GM19467 (cell line): Measurements from ENCODE around the gene MXRA7.

Experiments
- ATAC-seq: cut with Tn5 transposase; IDR thresholded peaks from one replicate; pipeline ENCODE4 v1.9.1; 2021; ENCODE audit warnings: mild to moderate bottlenecking, moderate library complexity; ENCODE audit not compliant: unreplicated experiment

The MXRA7 gene

GRCh38 chr17:76679239-76679638 lies 31.5 kb downstream of the MXRA7 start:
- no peak for ATAC-seq

DNA sequence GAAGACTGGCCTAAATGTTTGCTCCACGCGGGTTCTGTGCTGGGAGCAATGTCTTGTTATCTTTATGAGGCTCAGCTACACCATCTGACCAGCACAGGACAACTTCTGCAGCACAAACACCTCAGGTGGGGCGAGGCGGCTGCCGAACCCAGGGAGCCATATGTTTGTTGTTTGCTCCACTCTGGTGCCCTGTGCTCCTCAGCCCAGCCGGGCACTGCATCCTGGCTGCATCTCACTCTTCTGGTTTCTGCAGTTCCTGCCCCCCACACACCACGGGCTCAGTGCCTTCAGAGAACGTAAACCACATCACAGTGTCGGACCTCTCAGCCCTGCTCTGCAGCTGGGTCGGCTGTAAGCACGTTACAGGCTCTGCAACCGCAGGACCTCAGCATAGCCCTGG lies 32.4 kb downstream of the MXRA7 start:
- no peak for ATAC-seq

DNA sequence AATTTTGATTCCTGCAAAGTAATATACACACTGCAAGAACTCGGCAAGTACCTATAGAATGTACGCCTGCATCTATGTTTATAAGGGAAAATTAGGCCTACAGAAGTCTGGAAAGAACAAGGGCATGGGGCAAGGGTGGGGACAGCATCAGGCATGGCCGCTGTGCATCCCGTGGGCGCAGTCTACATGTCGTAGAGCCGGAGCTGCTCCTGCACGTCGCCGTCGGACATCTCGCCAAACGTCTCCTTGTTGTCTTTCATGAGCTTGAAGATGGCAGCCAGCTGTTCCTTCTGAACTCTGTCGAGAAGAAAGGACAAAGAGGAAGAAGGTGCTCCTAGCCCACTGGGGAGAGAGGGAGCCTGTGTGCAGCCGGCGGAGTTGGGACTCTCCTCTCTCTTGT lies 33.4 kb downstream of the MXRA7 start:
- ATAC-seq: no peak

DNA sequence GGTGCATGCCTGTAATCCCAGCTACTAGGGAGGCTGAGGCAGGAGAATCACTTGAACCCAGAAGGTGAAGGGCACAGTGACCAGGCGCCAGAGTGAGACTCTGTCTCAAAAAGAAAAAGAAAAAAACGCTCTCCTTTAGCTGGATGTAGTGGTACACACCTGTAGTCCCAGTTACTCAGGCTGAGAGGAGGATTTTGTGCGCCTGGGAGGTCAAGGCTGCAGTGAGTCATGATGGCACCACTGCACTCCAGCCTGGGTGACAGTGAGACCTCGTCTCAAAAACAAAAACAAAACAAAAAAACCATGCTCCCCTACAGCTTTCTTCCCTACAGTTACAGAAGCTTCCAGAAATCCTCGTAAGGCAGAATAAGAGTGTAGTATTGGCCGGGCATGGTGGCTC lies 34.1 kb downstream of the MXRA7 start:
- no peak for ATAC-seq

- ATAC-seq: no peak
Observed at GRCh38 chr17:76675648-76676047, 35.1 kb downstream of the MXRA7 start.

DNA sequence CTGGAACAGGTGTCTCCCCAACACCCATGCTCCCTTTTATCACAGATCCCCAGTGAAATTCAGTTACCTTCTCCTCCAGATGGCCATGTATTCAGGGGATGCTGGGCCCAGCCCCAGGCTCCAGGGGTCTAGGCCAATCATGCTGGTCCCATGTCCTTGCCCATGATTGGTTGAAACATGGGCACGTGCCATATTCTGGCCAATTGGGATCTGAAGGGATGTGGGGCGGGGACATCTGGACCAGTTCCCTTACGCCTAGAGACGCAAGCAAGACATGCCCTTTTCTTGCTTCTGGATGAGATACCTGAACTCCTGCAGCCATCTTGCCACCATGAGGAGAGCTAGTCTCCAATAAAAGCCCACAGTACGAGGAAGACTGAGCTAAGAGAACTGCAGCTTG lies 36.2 kb downstream of the MXRA7 start:
- ATAC-seq: no peak

DNA sequence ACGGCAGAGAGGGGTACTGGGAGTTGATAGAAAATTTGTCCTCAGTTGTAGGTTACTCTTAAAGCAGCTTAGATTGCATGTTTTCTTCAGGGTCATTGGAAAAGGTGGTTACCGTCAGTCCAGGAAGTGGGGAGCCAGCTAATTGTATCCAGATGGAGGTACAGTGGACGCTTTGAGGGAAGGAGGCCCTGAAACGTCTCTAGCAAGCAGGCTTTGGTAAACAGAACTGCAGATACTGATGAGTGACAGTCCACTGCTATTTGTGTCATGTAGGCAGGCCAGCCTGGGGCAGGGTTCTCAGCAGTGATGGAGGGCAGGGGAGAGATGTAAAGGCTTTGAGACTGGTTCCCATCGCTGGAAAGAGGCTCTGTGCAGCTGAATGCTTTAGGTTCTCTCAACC lies 37.0 kb downstream of the MXRA7 start:
- no peak for ATAC-seq

- ATAC-seq: no peak
Observed at GRCh38 chr17:76672892-76673291, 37.9 kb downstream of the MXRA7 start.

DNA sequence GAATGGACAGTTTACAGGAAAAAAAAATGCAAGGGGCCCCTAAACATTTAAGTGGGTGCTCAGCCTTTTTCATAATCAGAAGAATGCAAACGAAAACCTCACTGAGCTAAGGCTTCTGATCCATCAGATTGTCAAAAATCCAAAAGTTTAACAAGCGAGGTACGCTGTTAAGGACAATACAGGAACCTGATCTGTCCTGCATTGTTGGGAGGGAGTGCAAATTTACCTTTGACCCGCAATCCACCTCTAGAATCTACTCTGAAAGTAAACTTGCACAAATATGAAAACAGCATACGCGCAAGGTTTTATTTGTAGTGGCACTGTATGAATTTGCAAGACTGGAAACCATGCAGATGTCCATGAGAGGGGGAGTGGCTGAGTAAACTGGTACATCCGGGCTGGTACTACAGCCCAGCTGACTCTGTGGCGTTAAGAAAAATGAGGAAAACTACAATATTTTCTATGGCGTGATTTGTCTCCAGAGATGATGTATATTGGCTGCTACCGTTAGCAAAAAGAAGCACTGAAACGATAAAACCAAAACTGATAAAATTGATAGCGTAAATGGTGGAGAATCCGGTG lies 38.4 kb downstream of the MXRA7 start:
- no peak for ATAC-seq

GRCh38 chr17:76671912-76672262 lies 38.9 kb downstream of the MXRA7 start:
- no peak for ATAC-seq

DNA sequence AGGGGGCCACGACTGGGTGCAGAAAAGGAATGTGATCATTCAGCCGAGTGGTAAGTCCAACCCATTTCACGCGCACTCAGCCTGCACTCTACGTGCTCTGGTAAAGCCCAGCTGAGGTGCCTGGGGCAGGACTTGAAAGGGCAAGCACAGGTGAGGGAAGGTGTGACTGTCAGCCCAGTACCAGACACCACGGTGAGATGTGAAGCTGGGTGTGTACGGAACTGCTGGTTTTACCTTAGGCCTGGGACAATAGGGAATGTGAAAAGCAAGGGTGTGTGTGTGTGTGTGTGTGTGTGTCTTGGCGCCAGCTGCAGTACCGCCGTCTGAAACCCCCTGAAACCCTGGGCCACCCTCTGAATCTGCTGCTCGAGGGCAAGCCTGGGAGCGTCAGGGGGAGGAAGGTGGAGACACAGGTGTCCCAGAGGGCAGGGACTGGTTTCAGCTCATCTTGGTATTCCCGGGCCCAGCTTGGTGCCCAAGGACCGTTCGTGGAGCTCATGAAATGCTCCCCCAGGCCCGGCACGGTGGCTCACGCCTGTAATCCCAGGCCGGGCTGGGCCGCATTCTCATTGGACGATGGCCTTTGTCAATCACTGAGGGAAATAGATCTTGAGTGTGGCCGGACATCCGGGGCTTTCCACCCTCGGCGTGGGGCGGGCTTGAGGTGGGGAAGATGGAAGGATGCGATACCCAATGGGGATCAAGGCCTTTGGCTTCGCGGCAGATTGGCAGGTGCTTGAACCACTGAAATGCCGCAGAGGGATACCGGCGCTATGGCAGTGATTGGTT lies 39.4 kb downstream of the MXRA7 start:
- peak; percentile 98 for ATAC-seq

- ATAC-seq: no peak
Observed at GRCh38 chr17:76670718-76671122, 40.0 kb downstream of the MXRA7 start.

DNA sequence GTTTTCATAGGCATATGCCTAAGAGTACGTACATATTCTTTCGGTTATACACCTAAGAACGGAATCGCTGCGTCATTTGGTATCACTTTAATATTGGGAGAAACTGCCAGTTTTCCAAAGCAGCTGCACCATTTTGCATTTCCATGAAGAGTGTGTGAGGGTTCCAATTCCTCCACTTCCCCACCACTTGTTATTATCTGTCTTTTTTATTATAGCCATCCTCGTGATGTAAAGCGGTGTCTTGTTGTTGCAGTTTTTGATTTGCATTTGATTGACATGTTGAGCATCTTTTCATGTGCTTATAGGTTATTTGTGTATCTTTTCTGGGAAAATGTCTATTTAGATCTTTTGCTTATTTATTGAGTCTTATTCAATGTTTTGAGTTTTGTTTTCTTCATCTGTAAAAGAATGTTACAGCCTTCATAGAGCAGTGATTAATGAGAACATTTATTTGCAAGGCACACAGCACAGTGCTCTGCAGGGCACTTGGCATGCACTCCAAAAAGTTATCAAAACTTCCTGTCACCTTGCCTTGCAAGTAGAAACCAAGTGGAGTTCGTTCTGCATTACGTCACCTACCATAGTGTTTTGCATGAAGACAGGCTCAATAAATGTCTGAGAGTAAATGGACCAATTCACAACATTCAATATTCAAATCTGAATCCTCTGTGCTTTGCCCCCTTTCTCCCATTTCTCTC lies 40.6 kb downstream of the MXRA7 start:
- no peak for ATAC-seq

DNA sequence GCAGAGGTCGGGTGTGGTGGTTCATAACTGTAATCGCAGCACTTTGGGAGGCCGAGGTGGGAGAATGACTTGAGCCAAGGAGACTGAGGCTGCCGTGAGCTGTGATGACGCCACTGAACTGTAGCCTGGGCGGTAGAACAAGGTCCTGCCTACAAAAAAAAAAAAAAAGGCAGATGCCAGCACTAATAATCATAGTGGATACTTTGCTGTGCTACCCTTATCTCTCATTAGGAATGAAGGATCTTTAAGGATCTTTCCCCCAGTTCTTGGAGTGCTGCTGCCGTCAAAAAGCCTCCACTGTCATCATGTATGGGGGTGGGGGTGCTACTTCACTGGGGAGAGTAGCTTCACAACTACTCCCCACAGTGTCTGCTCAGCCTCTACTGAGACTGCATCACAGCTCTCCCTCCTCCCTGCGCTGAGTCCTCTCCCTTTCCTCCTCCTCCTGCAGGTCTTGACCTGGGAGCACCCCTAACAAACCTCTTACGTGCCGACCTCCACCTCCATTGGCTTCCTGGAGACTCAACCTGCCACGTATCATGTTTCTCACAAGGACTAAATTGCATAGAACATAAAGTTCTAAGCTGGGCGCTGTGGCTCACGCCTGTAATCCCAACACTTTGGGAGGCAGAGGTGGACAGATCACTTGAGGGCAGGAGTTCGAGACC lies 42.8 kb downstream of the MXRA7 start:
- ATAC-seq: no peak

- no peak for ATAC-seq
Observed at GRCh38 chr17:76667491-76667755, 43.3 kb downstream of the MXRA7 start.

DNA sequence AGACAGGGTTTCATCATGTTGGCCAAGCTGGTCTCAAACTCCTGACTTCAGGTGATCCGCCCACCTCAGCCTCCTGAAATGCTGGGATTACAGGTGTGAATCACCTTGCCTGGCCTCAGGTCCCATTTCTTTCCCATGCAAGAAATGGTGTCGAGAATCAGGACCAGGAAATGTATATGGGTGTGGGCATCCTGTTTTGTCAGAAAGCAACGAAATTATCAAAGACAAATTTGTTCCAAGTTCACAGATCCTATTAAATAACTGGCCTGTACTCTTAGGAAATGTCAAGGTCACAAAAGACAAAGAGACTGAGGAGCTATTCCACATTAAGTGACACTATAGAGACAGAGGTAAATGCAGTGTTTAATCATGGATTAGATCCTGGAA lies 50.1 kb downstream of the MXRA7 start:
- ATAC-seq: no peak

DNA sequence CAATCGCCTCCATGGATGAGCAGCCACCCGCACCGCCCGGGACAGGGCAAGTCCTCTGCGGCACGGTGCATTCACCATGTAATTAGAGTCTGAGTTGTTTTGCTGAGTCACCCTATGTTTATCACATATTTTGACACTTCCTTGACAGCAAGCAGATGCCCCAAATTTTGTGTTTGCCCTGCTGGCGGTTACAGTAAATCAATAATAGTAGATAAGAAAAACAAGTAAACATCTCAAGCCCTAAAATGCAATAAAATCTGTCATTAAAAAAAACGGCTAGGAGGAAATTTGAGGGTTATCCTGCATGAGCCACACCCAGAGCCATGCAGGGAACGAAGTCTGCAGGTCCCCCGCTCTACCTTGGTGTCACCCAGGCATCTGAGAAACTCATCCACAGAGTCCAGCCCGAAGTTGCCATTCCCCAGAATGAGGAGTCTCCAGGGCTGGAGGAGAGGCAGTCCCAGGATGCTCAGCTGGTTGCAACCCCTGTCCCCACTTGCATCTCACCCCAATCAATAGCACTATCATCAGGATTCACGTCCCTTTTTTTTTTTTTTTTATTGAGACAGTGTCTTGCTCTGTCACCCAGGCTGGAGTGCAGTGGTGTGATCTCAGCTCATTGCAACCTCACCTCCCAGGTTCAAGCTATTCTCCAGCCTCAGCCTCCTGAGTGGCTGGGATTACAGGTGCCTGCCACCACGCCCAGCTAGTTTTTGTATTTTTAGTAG lies 50.7 kb downstream of the MXRA7 start:
- ATAC-seq: no peak

GRCh38 chr17:76658242-76658662 lies 52.5 kb downstream of the MXRA7 start:
- no peak for ATAC-seq

GRCh38 chr17:76657505-76658241 lies 53.1 kb downstream of the MXRA7 start:
- ATAC-seq: no peak

- no peak for ATAC-seq
Observed at GRCh38 chr17:76654408-76654807, 56.4 kb downstream of the MXRA7 start.

- no peak for ATAC-seq
Observed at GRCh38 chr17:76650504-76650903, 60.3 kb downstream of the MXRA7 start.
